GM10248 (cell line): ENCODE data around the gene CD101.

Experiments used
- CTCF ChIA-PET: fragments of 300-600 bp; sonication (Branson Sonifier 250); formaldehyde crosslinking; extraction: SDS; loops from one replicate; lab custom pipeline; 2021; ENCODE audit warnings: antibody characterized with exemption; lab: Yijun Ruan, JAX
- POLR2A ChIA-PET: fragments of 350-650 bp; sonication (Branson Sonifier 250); formaldehyde crosslinking; extraction: SDS; loops from one replicate; lab custom pipeline; 2020; ENCODE audit warnings: antibody characterized with exemption; lab: Yijun Ruan, JAX
- DNase-seq: peaks from one replicate; pipeline ENCODE4 v3.0.0; 2012; ENCODE audit errors: extremely low spot score
- CTCF ChIP-seq: IDR thresholded peaks from 2 replicates; pipeline ENCODE4 v1.5.1; 2012; ENCODE audit warnings: mild to moderate bottlenecking, low read depth; ENCODE audit errors: extremely low read depth, missing control alignments, control extremely low read depth

CD101 gene

GRCh38 chr1:117059678-117060440 is 58.3 kb downstream of the CD101 start, which contains the start of gene TTF2:
TTF2 (plus strand) TSS chr1:117060326; CDS start chr1:117060347, 21 bp downstream.
- no peak for TF ChIP-seq CTCF
- CTCF ChIA-PET = interaction anchor here (0.7 to 4.0 kb wide), 18 partner anchors 8 to 921 kb away, joined by 3 to 22 read pairs (median 4); no protein-coding TSS in a partner anchor
- POLR2A ChIA-PET = interaction anchor here (0.7 to 1.2 kb wide), 4 partner anchors 9 to 491 kb away, joined by 3 to 6 read pairs (median 4); no protein-coding TSS in a partner anchor

GRCh38 chr1:117060441-117061317 is 59.1 kb downstream of the CD101 start:
- peak; percentile 42 for DNase-seq
- ChIA-PET CTCF (interaction anchor here (0.7 to 4.0 kb wide), 17 partner anchors 10 to 921 kb away, joined by 3 to 22 read pairs (median 4); no protein-coding TSS in a partner anchor), POLR2A (interaction anchor here (0.7 to 1.2 kb wide), 3 partner anchors 11 to 492 kb away, joined by 3 to 6 read pairs (median 5); no protein-coding TSS in a partner anchor)
- no peak for TF ChIP-seq CTCF

More at GRCh38 chr1:117059678-117060440, 58.3 kb downstream of the CD101 start, which contains the start of gene TTF2:
- DNase-seq = peak; percentile 96

GRCh38 chr1:117061986-117062415 is 60.4 kb downstream of the CD101 start:
- CTCF ChIA-PET = interaction anchor here (0.9 to 1.7 kb wide), 7 partner anchors 10 to 833 kb away, joined by 3 to 5 read pairs (median 4); no protein-coding TSS in a partner anchor
- POLR2A ChIA-PET = interaction anchor here (0.7 kb wide), 1 partner anchor 53 kb away, joined by 8 read pairs; no protein-coding TSS in a partner anchor
- no peak for TF ChIP-seq CTCF
- peak; percentile 63 for DNase-seq

GRCh38 chr1:117066367-117066766 is 64.8 kb downstream of the CD101 start:
- CTCF ChIA-PET = interaction anchor here (1.9 to 7.3 kb wide), 12 partner anchors 8 to 830 kb away, joined by 8 to 97 read pairs (median 16); no protein-coding TSS in a partner anchor
- DNase-seq = no peak
- no peak for TF ChIP-seq CTCF
- POLR2A ChIA-PET = no interaction called here

- ChIA-PET POLR2A (no interaction called here), CTCF (interaction anchor here (0.7 to 7.3 kb wide), 35 partner anchors 8 to 828 kb away, joined by 3 to 97 read pairs (median 6); no protein-coding TSS in a partner anchor)
- peak; percentile 50 for DNase-seq
- peak; percentile 68 for TF ChIP-seq CTCF
Measured at GRCh38 chr1:117067533-117068370, 66.2 kb downstream of the CD101 start.
